A673 (cell line): ENCODE data around the gene ACAT2.

Experiments used
- CTCF ChIP-seq: fragments of 300-800, 200-600 bp; sonication (generic); conservative IDR thresholded peaks from 2 replicates; pipeline ENCODE4 v1.5.1; 2017; ENCODE audit warnings: low read depth, mild to moderate bottlenecking, antibody characterized with exemption, low read length, moderate library complexity, mixed read lengths
- EZH2 ChIP-seq: fragments of 200-600 bp; sonication (generic); IDR thresholded peaks from 2 replicates; pipeline ENCODE4 v1.6.1; 2017; ENCODE audit warnings: borderline replicate concordance, low read depth, mild to moderate bottlenecking, mixed read lengths, antibody characterized with exemption, low read length; ENCODE audit not compliant: poor library complexity, severe bottlenecking

DNA sequence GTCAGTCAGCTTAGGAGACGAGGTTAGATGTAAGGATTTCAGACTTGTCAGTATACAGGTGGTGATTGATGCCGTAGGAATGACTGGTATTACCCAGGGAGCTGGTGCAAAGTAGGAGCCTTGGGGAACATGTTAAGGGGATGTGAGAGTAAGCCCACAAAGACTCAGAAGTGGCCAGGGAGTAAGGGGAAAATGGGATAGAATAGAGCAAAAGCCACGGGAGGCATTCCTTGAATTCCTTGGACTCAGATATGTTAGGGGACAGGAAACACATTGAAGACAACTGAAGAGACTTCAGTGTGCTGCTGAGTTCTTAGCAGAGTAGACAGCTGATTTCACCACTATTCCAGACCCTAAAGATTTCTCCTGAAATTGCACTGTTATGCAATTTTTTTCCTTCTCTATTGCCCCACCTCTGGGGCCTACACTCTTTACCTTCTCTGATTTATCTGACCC is 1.2 kb upstream of the ACAT2 start:
- TF ChIP-seq EZH2: no peak
- TF ChIP-seq CTCF: no peak
